ENCODE results near the gene NPB. TPM values are rescaled to one million over a fixed set of nuclear protein-coding genes. Genes with fewer than 3 reads are reported as not detected.

NPB gene
- total and polyA plus RNA-seq, 2 of the 8 experiments (the other 6 are each of a cell fraction or from before 2014, with no cell fraction given), result 1.5 to 2.5 TPM

- H3K56ac ChIP-seq (replicated peaks; ENCODE audit: insufficient read length, low read depth, low read length), result no peak overlapping the region
- H3K36me3 ChIP-seq (ENCODE audit: control insufficient read depth in 2 of 4, insufficient read depth in 4 of 4, low read length in 3 of 4), result peaks cover 4 to 23% (median 8%) of the 10 kb centered on the region in 4 experiments
- H3K27me3 ChIP-seq (replicated peaks in 1 of 4; ENCODE audit: control insufficient read depth in 3 of 4, extremely low read depth in 1 of 4, insufficient read depth in 3 of 4, low read length in 3 of 4), result no peaks in the 10 kb centered on the region
- no peaks in the 10 kb centered on the region for H3K9me3 ChIP-seq (ENCODE audit: insufficient read depth in 2 of 2, low read depth in 1 of 2, low read length in 1 of 2)
- DNase-seq (ENCODE audit: low read depth in 1 of 2, low spot score in 2 of 2) (no peak), FAIRE-seq (no peak)
- H4K8ac ChIP-seq (ENCODE audit: extremely low read depth, insufficient read depth, low read length), result no peak overlapping the region
- 84% methylated on average over 5 of the region's 5 CpGs; no CpG with 5 or more reads in 1 of the 2 experiments for WGBS, 2 experiments (ENCODE audit: extremely low coverage in 1 of 2, insufficient coverage in 1 of 2, insufficient read length in 1 of 2, insufficient replicate concordance in 2 of 2, low coverage in 1 of 2, low lambda C conversion rate in 2 of 2, missing lambda C conversion rate in 1 of 2)
- H2BK20ac ChIP-seq (ENCODE audit: low read length), result no peak overlapping the region
- H4K5ac ChIP-seq (ENCODE audit: insufficient read length, low read depth, low read length), result no peak overlapping the region
- H3K4ac ChIP-seq (replicated peaks; ENCODE audit: insufficient read length, low read depth, low read length), result no peak overlapping the region
- no peak overlapping the region for H2AK5ac ChIP-seq (ENCODE audit: low read depth, low read length)
- no peak overlapping the region for H3K18ac ChIP-seq (ENCODE audit: extremely low read depth, low read length)
- H3K23me2 ChIP-seq (ENCODE audit: low read depth, low read length), result no peaks in the 10 kb centered on the region
- no peak overlapping the region for H3K27ac ChIP-seq (ENCODE audit: low read depth, low read length)
- H2BK12ac ChIP-seq (ENCODE audit: low read depth, low read length), result no peak overlapping the region
- H3K9ac ChIP-seq (replicated peaks in 1 of 4; ENCODE audit: extremely low read depth in 1 of 4, low read depth in 3 of 4, low read length in 3 of 4), result no peak overlapping the region
- ChIA-PET CTCF (ENCODE audit: partially characterized antibody) (interaction anchor here (0.9 to 1.4 kb wide), 4 partner anchors 10 to 109 kb away, joined by 3 to 4 read pairs (median 3); no protein-coding TSS in a partner anchor), POLR2A (ENCODE audit: partially characterized antibody) (interaction anchor here (0.6 to 10.5 kb wide), 10 partner anchors 9 to 219 kb away, joined by 3 to 151 read pairs (median 6); partner anchors contain the start of genes ALYREF, ANAPC11, ARL16 and HGS)
- no peak overlapping the region for H2BK120ac ChIP-seq (replicated peaks; ENCODE audit: low read depth, low read length)
- H4K91ac ChIP-seq (replicated peaks; ENCODE audit: insufficient read length, low read length), result no peak overlapping the region
- no peak overlapping the region for H2AFZ ChIP-seq (ENCODE audit: low read length)
- no peak overlapping the region for H2BK5ac ChIP-seq (ENCODE audit: low read depth, low read length)
- H3K23ac ChIP-seq (ENCODE audit: insufficient read length), result no peak overlapping the region
- no peak overlapping the region for H2BK15ac ChIP-seq (ENCODE audit: low read length)
- no peak overlapping the region for H3K4me3 ChIP-seq (ENCODE audit: extremely low read depth in 1 of 4, insufficient read depth in 2 of 4, low read depth in 3 of 4, low read length in 4 of 4)
- H3K79me1 ChIP-seq (ENCODE audit: low read depth, low read length), result no peaks in the 10 kb centered on the region
- H4K20me1 ChIP-seq (replicated peaks in 1 of 2; ENCODE audit: control insufficient read depth in 1 of 2, insufficient read depth in 2 of 2, low read length in 2 of 2), result peaks cover 0 to 2% of the 10 kb centered on the region in 2 experiments
- no peak overlapping the region for H3K14ac ChIP-seq (ENCODE audit: insufficient read length)
- H3K4me1 ChIP-seq (replicated peaks in 1 of 4; ENCODE audit: control insufficient read depth in 3 of 4, insufficient read depth in 4 of 4, low read length in 3 of 4), result no peaks in the 10 kb centered on the region
- no peak overlapping the region for H3K4me2 ChIP-seq (ENCODE audit: insufficient read depth in 1 of 2, low read depth in 2 of 2, low read length in 2 of 2)
- H3K79me2 ChIP-seq (ENCODE audit: control insufficient read depth in 1 of 2, insufficient read depth in 2 of 2, low read length in 2 of 2), result no peaks in the 10 kb centered on the region
- no peak for TF ChIP-seq TAF1 (IDR thresholded peaks at IDR 0.05; ENCODE audit: low read depth, low read length)
- no peak for TF ChIP-seq SIRT6 (IDR thresholded peaks at IDR 0.05; ENCODE audit: low read length)
- no peak for TF ChIP-seq POLR2AphosphoS5 (IDR thresholded peaks at IDR 0.05; ENCODE audit: low read depth, low read length)
- TF ChIP-seq CHD2 (IDR thresholded peaks at IDR 0.05; ENCODE audit: low read length), result no peak
- TF ChIP-seq KDM4A (IDR thresholded peaks at IDR 0.05; ENCODE audit: low read depth, low read length, severe bottlenecking), result no peak
- TF ChIP-seq, protein P1, sequence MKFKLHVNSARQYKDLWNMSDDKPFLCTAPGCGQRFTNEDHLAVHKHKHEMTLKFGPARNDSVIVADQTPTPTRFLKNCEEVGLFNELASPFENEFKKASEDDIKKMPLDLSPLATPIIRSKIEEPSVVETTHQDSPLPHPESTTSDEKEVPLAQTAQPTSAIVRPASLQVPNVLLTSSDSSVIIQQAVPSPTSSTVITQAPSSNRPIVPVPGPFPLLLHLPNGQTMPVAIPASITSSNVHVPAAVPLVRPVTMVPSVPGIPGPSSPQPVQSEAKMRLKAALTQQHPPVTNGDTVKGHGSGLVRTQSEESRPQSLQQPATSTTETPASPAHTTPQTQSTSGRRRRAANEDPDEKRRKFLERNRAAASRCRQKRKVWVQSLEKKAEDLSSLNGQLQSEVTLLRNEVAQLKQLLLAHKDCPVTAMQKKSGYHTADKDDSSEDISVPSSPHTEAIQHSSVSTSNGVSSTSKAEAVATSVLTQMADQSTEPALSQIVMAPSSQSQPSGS (IDR thresholded peaks at IDR 0.05; ENCODE audit: low read length), result no peak
- no peak for TF ChIP-seq GTF2F1 (IDR thresholded peaks at IDR 0.05; ENCODE audit: borderline replicate concordance, low read depth, low read length)
- no peak for TF ChIP-seq CREB1 (IDR thresholded peaks at IDR 0.05)
- no peak for TF ChIP-seq ZNF274 (IDR thresholded peaks at IDR 0.05; ENCODE audit: borderline replicate concordance, extremely low read depth, low read length)
- TF ChIP-seq SAP30 (IDR thresholded peaks at IDR 0.05; ENCODE audit: insufficient read depth, insufficient replicate concordance, low read length), result no peak
- TF ChIP-seq SUZ12 (IDR thresholded peaks at IDR 0.05; ENCODE audit: low read length), result no peak
- TF ChIP-seq RXRA (IDR thresholded peaks at IDR 0.05; ENCODE audit: insufficient read depth, low read depth, low read length), result no peak
- TF ChIP-seq POLR2A (IDR thresholded peaks at IDR 0.05; ENCODE audit: control extremely low read depth in 1 of 2, low read depth in 2 of 2, low read length in 2 of 2), result no peak
- TF ChIP-seq, protein P2, sequence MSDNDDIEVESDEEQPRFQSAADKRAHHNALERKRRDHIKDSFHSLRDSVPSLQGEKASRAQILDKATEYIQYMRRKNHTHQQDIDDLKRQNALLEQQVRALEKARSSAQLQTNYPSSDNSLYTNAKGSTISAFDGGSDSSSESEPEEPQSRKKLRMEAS (IDR thresholded peaks at IDR 0.05), result no peak
Observed at GRCh38 chr17:81879121-81879520, 22.9 kb upstream of the NPB start.
